ENCODE data around the gene COL13A1. TPM values are rescaled to one million over a fixed set of nuclear protein-coding genes. Genes with fewer than 3 reads are reported as not detected.

The COL13A1 gene
- total and polyA plus RNA-seq, 5 donors from 2014 or later = not detected

- no peaks in the 10 kb centered on the region for H3K4me1 Mint-ChIP-seq
- ATAC-seq (ENCODE audit: low read depth in 2 of 2) = no peak
- H3K27me3 Mint-ChIP-seq = peaks cover 12% of the 10 kb centered on the region
- no peak overlapping the region for H3K4me3 Mint-ChIP-seq
- no peak overlapping the region for H3K27ac Mint-ChIP-seq
- Histone ChIP-seq H3K4me3 (ENCODE audit: low read depth, low read length) (no peak overlapping the region), H3K27me3 (ENCODE audit: control insufficient read depth, insufficient read depth, low read length) (no peaks in the 10 kb centered on the region), H3K36me3 (ENCODE audit: control insufficient read depth, insufficient read depth, low read length) (no peaks in the 10 kb centered on the region), H3K9me3 (ENCODE audit: control insufficient read depth in 2 of 2, low read length in 2 of 2) (no peaks in the 10 kb centered on the region), H3K4me1 (ENCODE audit: control insufficient read depth, insufficient read depth, low read length, poor library complexity, severe bottlenecking) (no peaks in the 10 kb centered on the region), H3K27ac (ENCODE audit: insufficient read depth, low read length, poor library complexity, severe bottlenecking) (no peak overlapping the region)
- no peaks in the 10 kb centered on the region for H3K36me3 Mint-ChIP-seq
- DNase-seq = no peak
- no peaks in the 10 kb centered on the region for H3K9me3 Mint-ChIP-seq
Observed at GRCh38 chr10:69854511-69855345, 53.0 kb downstream of the COL13A1 start.

- Histone ChIP-seq H3K4me1 (ENCODE audit: control insufficient read depth, insufficient read depth, low read length, poor library complexity, severe bottlenecking) (no peaks in the 10 kb centered on the region), H3K27ac (ENCODE audit: insufficient read depth, low read length, poor library complexity, severe bottlenecking) (no peak overlapping the region), H3K9me3 (ENCODE audit: control insufficient read depth in 2 of 2, low read length in 2 of 2) (no peaks in the 10 kb centered on the region), H3K4me3 (ENCODE audit: low read depth, low read length) (no peak overlapping the region), H3K27me3 (ENCODE audit: control insufficient read depth, insufficient read depth, low read length) (no peaks in the 10 kb centered on the region), H3K36me3 (ENCODE audit: control insufficient read depth, insufficient read depth, low read length) (no peaks in the 10 kb centered on the region)
- H3K27ac Mint-ChIP-seq = no peak overlapping the region
- H3K36me3 Mint-ChIP-seq = no peaks in the 10 kb centered on the region
- DNase-seq = no peak
- H3K4me1 Mint-ChIP-seq = no peaks in the 10 kb centered on the region
- no peaks in the 10 kb centered on the region for H3K9me3 Mint-ChIP-seq
- no peak for ATAC-seq (ENCODE audit: low read depth in 2 of 2)
- peaks cover 12% of the 10 kb centered on the region for H3K27me3 Mint-ChIP-seq
- H3K4me3 Mint-ChIP-seq = no peak overlapping the region
Observed at GRCh38 chr10:69855346-69856111, 53.8 kb downstream of the COL13A1 start.

GRCh38 chr10:69856601-69857166 is 55.0 kb downstream of the COL13A1 start:
- H3K27ac ChIP-seq (ENCODE audit: insufficient read depth, low read length, poor library complexity, severe bottlenecking) = no peak overlapping the region
- no peaks in the 10 kb centered on the region for H3K9me3 Mint-ChIP-seq
- no peak overlapping the region for H3K4me3 Mint-ChIP-seq
- no peak overlapping the region for H3K27ac Mint-ChIP-seq
- ATAC-seq (ENCODE audit: low read depth in 2 of 2) (no peak), DNase-seq (no peak)
- no peaks in the 10 kb centered on the region for H3K9me3 ChIP-seq (ENCODE audit: control insufficient read depth in 2 of 2, low read length in 2 of 2)
- H3K27me3 Mint-ChIP-seq = peaks cover 12% of the 10 kb centered on the region
- no peaks in the 10 kb centered on the region for H3K36me3 Mint-ChIP-seq
- H3K4me1 ChIP-seq (ENCODE audit: control insufficient read depth, insufficient read depth, low read length, poor library complexity, severe bottlenecking) = no peaks in the 10 kb centered on the region
- H3K36me3 ChIP-seq (ENCODE audit: control insufficient read depth, insufficient read depth, low read length) = no peaks in the 10 kb centered on the region
- H3K4me3 ChIP-seq (ENCODE audit: low read depth, low read length) = no peak overlapping the region
- no peaks in the 10 kb centered on the region for H3K4me1 Mint-ChIP-seq
- no peaks in the 10 kb centered on the region for H3K27me3 ChIP-seq (ENCODE audit: control insufficient read depth, insufficient read depth, low read length)

- Histone ChIP-seq H3K4me1 (ENCODE audit: control insufficient read depth, insufficient read depth, low read length, poor library complexity, severe bottlenecking) (no peaks in the 10 kb centered on the region), H3K27me3 (ENCODE audit: control insufficient read depth, insufficient read depth, low read length) (no peaks in the 10 kb centered on the region), H3K36me3 (ENCODE audit: control insufficient read depth, insufficient read depth, low read length) (no peaks in the 10 kb centered on the region), H3K9me3 (ENCODE audit: control insufficient read depth in 2 of 2, low read length in 2 of 2) (no peaks in the 10 kb centered on the region), H3K27ac (ENCODE audit: insufficient read depth, low read length, poor library complexity, severe bottlenecking) (no peak overlapping the region), H3K4me3 (ENCODE audit: low read depth, low read length) (no peak overlapping the region)
- Mint-ChIP-seq H3K27ac (no peak overlapping the region), H3K36me3 (no peaks in the 10 kb centered on the region), H3K4me3 (no peak overlapping the region), H3K9me3 (no peaks in the 10 kb centered on the region), H3K27me3 (peaks cover 12% of the 10 kb centered on the region), H3K4me1 (no peaks in the 10 kb centered on the region)
- ATAC-seq (ENCODE audit: low read depth in 2 of 2) = no peak
- no peak for DNase-seq
Observed at GRCh38 chr10:69858201-69858600, 56.5 kb downstream of the COL13A1 start.

GRCh38 chr10:69860271-69860670 is 58.6 kb downstream of the COL13A1 start:
- H3K9me3 ChIP-seq (ENCODE audit: control insufficient read depth in 2 of 2, low read length in 2 of 2) = no peaks in the 10 kb centered on the region

GRCh38 chr10:69861251-69862240 is 59.8 kb downstream of the COL13A1 start:
- Mint-ChIP-seq H3K27ac (peak overlapping the region in 1 of 3 donors; percentile 67), H3K27me3 (peaks cover 7% of the 10 kb centered on the region), H3K4me1 (no peaks in the 10 kb centered on the region), H3K36me3 (no peaks in the 10 kb centered on the region), H3K9me3 (no peaks in the 10 kb centered on the region), H3K4me3 (no peak overlapping the region)
- Histone ChIP-seq H3K27ac (ENCODE audit: insufficient read depth, low read length, poor library complexity, severe bottlenecking) (no peak overlapping the region), H3K27me3 (ENCODE audit: control insufficient read depth, insufficient read depth, low read length) (no peaks in the 10 kb centered on the region), H3K36me3 (ENCODE audit: control insufficient read depth, insufficient read depth, low read length) (no peaks in the 10 kb centered on the region), H3K4me1 (ENCODE audit: control insufficient read depth, insufficient read depth, low read length, poor library complexity, severe bottlenecking) (no peaks in the 10 kb centered on the region), H3K9me3 (ENCODE audit: control insufficient read depth in 2 of 2, low read length in 2 of 2) (no peaks in the 10 kb centered on the region), H3K4me3 (ENCODE audit: low read depth, low read length) (no peak overlapping the region)
- ATAC-seq (ENCODE audit: low read depth in 2 of 2) (no peak), DNase-seq (peak in 1 of 3 donors; percentile 25)

More at GRCh38 chr10:69860271-69860670, 58.6 kb downstream of the COL13A1 start:
- H3K4me3 ChIP-seq (ENCODE audit: low read depth, low read length) = no peak overlapping the region
- no peaks in the 10 kb centered on the region for H3K36me3 ChIP-seq (ENCODE audit: control insufficient read depth, insufficient read depth, low read length)
- peak in 1 of 3 donors; percentile 20 for DNase-seq
- ATAC-seq (ENCODE audit: low read depth in 2 of 2) = no peak
- no peaks in the 10 kb centered on the region for H3K4me1 Mint-ChIP-seq
- H3K4me1 ChIP-seq (ENCODE audit: control insufficient read depth, insufficient read depth, low read length, poor library complexity, severe bottlenecking) = no peaks in the 10 kb centered on the region
- peaks cover 12% of the 10 kb centered on the region for H3K27me3 Mint-ChIP-seq
- no peak overlapping the region for H3K27ac Mint-ChIP-seq
- H3K9me3 Mint-ChIP-seq = no peaks in the 10 kb centered on the region
- H3K36me3 Mint-ChIP-seq = no peaks in the 10 kb centered on the region
- no peaks in the 10 kb centered on the region for H3K27me3 ChIP-seq (ENCODE audit: control insufficient read depth, insufficient read depth, low read length)
- H3K4me3 Mint-ChIP-seq = no peak overlapping the region
- no peak overlapping the region for H3K27ac ChIP-seq (ENCODE audit: insufficient read depth, low read length, poor library complexity, severe bottlenecking)

- ATAC-seq (ENCODE audit: low read depth in 2 of 2) (no peak), DNase-seq (no peak)
- Mint-ChIP-seq H3K9me3 (no peaks in the 10 kb centered on the region), H3K4me1 (no peaks in the 10 kb centered on the region), H3K4me3 (no peak overlapping the region), H3K27ac (no peak overlapping the region), H3K36me3 (no peaks in the 10 kb centered on the region), H3K27me3 (peaks cover 7% of the 10 kb centered on the region)
- no peaks in the 10 kb centered on the region for H3K4me1 ChIP-seq (ENCODE audit: control insufficient read depth, insufficient read depth, low read length, poor library complexity, severe bottlenecking)
- no peaks in the 10 kb centered on the region for H3K9me3 ChIP-seq (ENCODE audit: control insufficient read depth in 2 of 2, low read length in 2 of 2)
- H3K27ac ChIP-seq (ENCODE audit: insufficient read depth, low read length, poor library complexity, severe bottlenecking) = no peak overlapping the region
- no peak overlapping the region for H3K4me3 ChIP-seq (ENCODE audit: low read depth, low read length)
- no peaks in the 10 kb centered on the region for H3K27me3 ChIP-seq (ENCODE audit: control insufficient read depth, insufficient read depth, low read length)
- H3K36me3 ChIP-seq (ENCODE audit: control insufficient read depth, insufficient read depth, low read length) = no peaks in the 10 kb centered on the region
Observed at GRCh38 chr10:69862882-69863530, 61.3 kb downstream of the COL13A1 start.

All from CD4-positive, CD25-positive, alpha-beta regulatory T cell (primary cell).